ENCODE data around the gene CCNG2.

The CCNG2 gene

GRCh38 chr4:77156912-77157858, at the start of gene CCNG2:
Gene CCNG2, plus strand, starts transcription at chr4:77157207. Its CDS starts 1,326 bp downstream, at chr4:77158533.
- Mint-ChIP-seq H3K4me3 (peak within 1 kb of the TSS; percentile 100), H3K36me3 (peaks cover 12% of the 10 kb centered on the region), H3K27ac (peak within 1 kb of the TSS; percentile 97), H3K9me3 (no peaks in the 10 kb centered on the region), H3K27me3 (no peaks in the 10 kb centered on the region), H3K4me1 (peaks cover 39% of the 10 kb centered on the region)
- ATAC-seq (ENCODE audit: low read depth) (peak; percentile 33), DNase-seq (ENCODE audit: low spot score in 2 of 2) (peak; percentile 51 to 97)

- Mint-ChIP-seq H3K9me3 (no peaks in the 10 kb centered on the region), H3K27me3 (no peaks in the 10 kb centered on the region)
- ATAC-seq (ENCODE audit: low read depth) = no peak
These were observed 46.3 kb upstream of the CCNG2 start for GRCh38 chr4:77110730-77111129.

GRCh38 chr4:77113069-77113468, 43.9 kb upstream of the CCNG2 start:
- no peak for ATAC-seq (ENCODE audit: low read depth)
- Mint-ChIP-seq H3K27ac (no peak overlapping the region), H3K9me3 (no peaks in the 10 kb centered on the region), H3K4me1 (no peaks in the 10 kb centered on the region), H3K4me3 (no peak overlapping the region), H3K36me3 (no peaks in the 10 kb centered on the region), H3K27me3 (no peaks in the 10 kb centered on the region)
- DNase-seq (ENCODE audit: low spot score in 2 of 2) = no peak

More at GRCh38 chr4:77110730-77111129, 46.3 kb upstream of the CCNG2 start:
- peaks cover 6% of the 10 kb centered on the region for H3K4me1 Mint-ChIP-seq
- no peaks in the 10 kb centered on the region for H3K36me3 Mint-ChIP-seq
- no peak overlapping the region for H3K27ac Mint-ChIP-seq
- DNase-seq (ENCODE audit: low spot score in 2 of 2) = no peak
- no peak overlapping the region for H3K4me3 Mint-ChIP-seq

- Mint-ChIP-seq H3K36me3 (no peaks in the 10 kb centered on the region), H3K27ac (no peak overlapping the region), H3K4me1 (peaks cover 14% of the 10 kb centered on the region), H3K9me3 (no peaks in the 10 kb centered on the region), H3K4me3 (no peak overlapping the region), H3K27me3 (no peaks in the 10 kb centered on the region)
- DNase-seq (ENCODE audit: low spot score in 2 of 2) = no peak
- ATAC-seq (ENCODE audit: low read depth) = no peak
These were observed 39.3 kb upstream of the CCNG2 start for GRCh38 chr4:77117721-77118120.

GRCh38 chr4:77120886-77121508, 36.0 kb upstream of the CCNG2 start:
- ATAC-seq (ENCODE audit: low read depth) (peak; percentile 93), DNase-seq (ENCODE audit: low spot score in 2 of 2) (peak in 1 of 2 donors; percentile 11)
- H3K27ac Mint-ChIP-seq = no peak overlapping the region
- no peaks in the 10 kb centered on the region for H3K27me3 Mint-ChIP-seq
- H3K9me3 Mint-ChIP-seq = no peaks in the 10 kb centered on the region
- H3K4me3 Mint-ChIP-seq = no peak overlapping the region
- H3K4me1 Mint-ChIP-seq = peaks cover 38% of the 10 kb centered on the region
- H3K36me3 Mint-ChIP-seq = no peaks in the 10 kb centered on the region

GRCh38 chr4:77121736-77122240, 35.2 kb upstream of the CCNG2 start:
- no peak overlapping the region for H3K27ac Mint-ChIP-seq
- H3K36me3 Mint-ChIP-seq = no peaks in the 10 kb centered on the region
- peaks cover 39% of the 10 kb centered on the region for H3K4me1 Mint-ChIP-seq
- DNase-seq (ENCODE audit: low spot score in 2 of 2) (no peak), ATAC-seq (ENCODE audit: low read depth) (no peak)
- H3K9me3 Mint-ChIP-seq = no peaks in the 10 kb centered on the region
- H3K27me3 Mint-ChIP-seq = no peaks in the 10 kb centered on the region
- H3K4me3 Mint-ChIP-seq = no peak overlapping the region

GRCh38 chr4:77122656-77123055, 34.4 kb upstream of the CCNG2 start:
- peaks cover 44% of the 10 kb centered on the region for H3K4me1 Mint-ChIP-seq
- peaks cover 1% of the 10 kb centered on the region for H3K9me3 Mint-ChIP-seq
- ATAC-seq (ENCODE audit: low read depth) (no peak), DNase-seq (ENCODE audit: low spot score in 2 of 2) (no peak)
- no peak overlapping the region for H3K27ac Mint-ChIP-seq
- no peaks in the 10 kb centered on the region for H3K27me3 Mint-ChIP-seq
- H3K4me3 Mint-ChIP-seq = no peak overlapping the region
- no peaks in the 10 kb centered on the region for H3K36me3 Mint-ChIP-seq

- ATAC-seq (ENCODE audit: low read depth) (no peak), DNase-seq (ENCODE audit: low spot score in 2 of 2) (no peak)
- Mint-ChIP-seq H3K9me3 (peaks cover 1% of the 10 kb centered on the region), H3K4me1 (peaks cover 49% of the 10 kb centered on the region), H3K27ac (peak overlapping the region; percentile 6), H3K4me3 (no peak overlapping the region), H3K27me3 (no peaks in the 10 kb centered on the region), H3K36me3 (no peaks in the 10 kb centered on the region)
These were observed 33.6 kb upstream of the CCNG2 start for GRCh38 chr4:77123411-77123810.

- Mint-ChIP-seq H3K9me3 (peaks cover 5% of the 10 kb centered on the region), H3K36me3 (no peaks in the 10 kb centered on the region), H3K4me1 (peaks cover 50% of the 10 kb centered on the region), H3K27me3 (no peaks in the 10 kb centered on the region), H3K4me3 (no peak overlapping the region), H3K27ac (no peak overlapping the region)
- ATAC-seq (ENCODE audit: low read depth) (no peak), DNase-seq (ENCODE audit: low spot score in 2 of 2) (no peak)
These were observed 32.4 kb upstream of the CCNG2 start for GRCh38 chr4:77124576-77124975.

- DNase-seq (ENCODE audit: low spot score in 2 of 2) = no peak
- Mint-ChIP-seq H3K4me1 (peaks cover 46% of the 10 kb centered on the region), H3K9me3 (peaks cover 5% of the 10 kb centered on the region), H3K27me3 (no peaks in the 10 kb centered on the region), H3K27ac (no peak overlapping the region), H3K36me3 (no peaks in the 10 kb centered on the region), H3K4me3 (no peak overlapping the region)
- ATAC-seq (ENCODE audit: low read depth) = no peak
These were observed 31.0 kb upstream of the CCNG2 start for GRCh38 chr4:77125961-77126360.

- peak in 1 of 2 donors; percentile 21 for DNase-seq (ENCODE audit: low spot score in 2 of 2)
- H3K9me3 Mint-ChIP-seq = peaks cover 5% of the 10 kb centered on the region
- H3K36me3 Mint-ChIP-seq = no peaks in the 10 kb centered on the region
- peaks cover 39% of the 10 kb centered on the region for H3K4me1 Mint-ChIP-seq
- peak; percentile 93 for ATAC-seq (ENCODE audit: low read depth)
- H3K27ac Mint-ChIP-seq = peak overlapping the region; percentile 90
- no peaks in the 10 kb centered on the region for H3K27me3 Mint-ChIP-seq
- H3K4me3 Mint-ChIP-seq = no peak overlapping the region
These were observed 30.2 kb upstream of the CCNG2 start for GRCh38 chr4:77126809-77127208.

GRCh38 chr4:77127215-77127614, 29.8 kb upstream of the CCNG2 start:
- Mint-ChIP-seq H3K9me3 (peaks cover 5% of the 10 kb centered on the region), H3K36me3 (no peaks in the 10 kb centered on the region), H3K27ac (peak overlapping the region; percentile 90), H3K4me1 (peaks cover 37% of the 10 kb centered on the region), H3K27me3 (no peaks in the 10 kb centered on the region), H3K4me3 (peak overlapping the region; percentile 42)
- ATAC-seq (ENCODE audit: low read depth) (peak; percentile 71), DNase-seq (ENCODE audit: low spot score in 2 of 2) (no peak)

- ATAC-seq (ENCODE audit: low read depth) = no peak
- H3K27ac Mint-ChIP-seq = peak overlapping the region; percentile 90
- peak overlapping the region; percentile 42 for H3K4me3 Mint-ChIP-seq
- peaks cover 5% of the 10 kb centered on the region for H3K9me3 Mint-ChIP-seq
- no peak for DNase-seq (ENCODE audit: low spot score in 2 of 2)
- H3K27me3 Mint-ChIP-seq = no peaks in the 10 kb centered on the region
- peaks cover 34% of the 10 kb centered on the region for H3K4me1 Mint-ChIP-seq
- H3K36me3 Mint-ChIP-seq = no peaks in the 10 kb centered on the region
These were observed 29.0 kb upstream of the CCNG2 start for GRCh38 chr4:77127837-77128621.
